T-helper 2 cell (primary cell): ENCODE measurements around the gene OPN4.
"Not testable (repeated sequence)": the region's sequence is repeated elsewhere in the genome, so short reads cannot be mapped to it uniquely, and the experiment has no call there.

Experiments used
- DNase-seq, 5 experiments: peaks; one replicate each; pipeline versions ENCODE4 v3.0.0 to v3.0.0-alpha.2; 2012 to 2022
- total RNA-seq, 2 donors: gene quantifications; one replicate each; lab custom pipeline; 2026; lab: John Stamatoyannopoulos, UW

OPN4 gene
- total RNA-seq, result 0 reads per million in 2 donors

GRCh38 chr10:86654411-86655172, at the start of gene OPN4:
Gene OPN4 (plus strand): TSS chr10:86654547. CDS start chr10:86654784, 237 bp downstream.
- DNase-seq, result no peak

GRCh38 chr10:86607674-86608073, 46.7 kb upstream of the OPN4 start:
- no peak for DNase-seq

- no peak for DNase-seq
Measured at GRCh38 chr10:86609920-86610319, 44.4 kb upstream of the OPN4 start.

GRCh38 chr10:86611386-86611785, 43.0 kb upstream of the OPN4 start:
- DNase-seq, result no peak

- no peak for DNase-seq
Measured at GRCh38 chr10:86613096-86613495, 41.3 kb upstream of the OPN4 start.

- no peak for DNase-seq
Measured at GRCh38 chr10:86613905-86614304, 40.4 kb upstream of the OPN4 start.

GRCh38 chr10:86614853-86615252, 39.5 kb upstream of the OPN4 start:
- no peak for DNase-seq

GRCh38 chr10:86617278-86617677, 37.1 kb upstream of the OPN4 start:
- not testable (repeated sequence) for DNase-seq

GRCh38 chr10:86628311-86628710, 26.0 kb upstream of the OPN4 start:
- DNase-seq, result no peak

GRCh38 chr10:86630079-86630478, 24.3 kb upstream of the OPN4 start:
- DNase-seq, result no peak

GRCh38 chr10:86632009-86632800, 22.1 kb upstream of the OPN4 start:
- no peak for DNase-seq

GRCh38 chr10:86632951-86633350, 21.4 kb upstream of the OPN4 start:
- no peak for DNase-seq

GRCh38 chr10:86635402-86635801, 18.9 kb upstream of the OPN4 start:
- DNase-seq, result peak in 1 of 5 experiments; percentile 10

GRCh38 chr10:86636311-86636710, 18.0 kb upstream of the OPN4 start:
- DNase-seq, result no peak

- DNase-seq, result no peak
Measured at GRCh38 chr10:86642021-86642420, 12.3 kb upstream of the OPN4 start.

- no peak for DNase-seq
Measured at GRCh38 chr10:86642499-86642898, 11.8 kb upstream of the OPN4 start.

- peak in 1 of 5 experiments; percentile 11 for DNase-seq
Measured at GRCh38 chr10:86644152-86644793, 10.1 kb upstream of the OPN4 start.

GRCh38 chr10:86644794-86645445, 9.4 kb upstream of the OPN4 start:
- no peak for DNase-seq

GRCh38 chr10:86645621-86646165, 8.7 kb upstream of the OPN4 start:
- not testable (repeated sequence) for DNase-seq

GRCh38 chr10:86646532-86646931, 7.8 kb upstream of the OPN4 start:
- DNase-seq, result no peak

GRCh38 chr10:86646933-86647332, 7.4 kb upstream of the OPN4 start:
- DNase-seq, result no peak
